WTC11 (cell line): Measurements from ENCODE around the gene SESN2. TPM values are rescaled to one million over a fixed set of nuclear protein-coding genes. Genes with fewer than 3 reads are reported as not detected.

Source experiments
- ATAC-seq: fragments of 200-7000 bp; cut with Tn5 transposase; 2 replicates; pipeline ENCODE4 v1.10.0; 2021; ENCODE audit warnings: mild to moderate bottlenecking, moderate library complexity
- CTCF ChIA-PET: fragments of 300-600 bp; sonication (Branson Sonifier 250); formaldehyde crosslinking; loops from one replicate; lab custom pipeline; 2021; ENCODE audit warnings: antibody characterized with exemption; lab: Charles Lee
- POLR2A ChIA-PET: fragments of 350-600 bp; sonication (Branson Sonifier 250); formaldehyde crosslinking; loops from one replicate; lab custom pipeline; 2021; ENCODE audit warnings: antibody characterized with exemption; lab: Charles Lee
- DNase-seq: peaks from one replicate; pipeline ENCODE4 v3.0.0; 2021; ENCODE audit warnings: low spot score
- H3K27ac Mint-ChIP-seq: 2 replicates; pipeline ENCODE4 v1.8.0; 2021; ENCODE audit warnings: mixed read lengths
- H3K27me3 Mint-ChIP-seq: 2 replicates; pipeline ENCODE4 v1.8.0; 2021; ENCODE audit warnings: low read depth, mild to moderate bottlenecking, moderate library complexity, mixed read lengths
- H3K36me3 Mint-ChIP-seq: 2 replicates; pipeline ENCODE4 v1.8.0; 2021; ENCODE audit warnings: mixed read lengths
- H3K4me1 Mint-ChIP-seq: 2 replicates; pipeline ENCODE4 v1.8.0; 2022; ENCODE audit warnings: mixed read lengths
- H3K4me3 Mint-ChIP-seq: 2 replicates; pipeline ENCODE4 v1.8.0; 2021; ENCODE audit warnings: mild to moderate bottlenecking, moderate library complexity, mixed read lengths
- H3K9me3 Mint-ChIP-seq: 2 replicates; pipeline ENCODE4 v1.8.0; 2021; ENCODE audit warnings: mixed read lengths
- CREB1 ChIP-seq: sonication (generic); formaldehyde crosslinking; IDR thresholded peaks from 2 replicates; pipeline ENCODE4 v1.8.0; 2023; ENCODE audit warnings: mild to moderate bottlenecking, missing genetic modification reagents
- GABPB1 ChIP-seq: sonication (generic); formaldehyde crosslinking; IDR thresholded peaks from 2 replicates; pipeline ENCODE4 v1.8.1; 2023; ENCODE audit warnings: mild to moderate bottlenecking, missing genetic modification reagents
- GTF2I ChIP-seq: fragments of 250-450 bp; sonication (Bioruptor Pico); conservative IDR thresholded peaks from 2 replicates; pipeline ENCODE4 v1.4.0; 2021; ENCODE audit warnings: mild to moderate bottlenecking
- JAZF1 ChIP-seq: fragments of 250-450 bp; sonication (Bioruptor Pico); IDR thresholded peaks from 2 replicates; pipeline ENCODE4 v1.9.0; 2021; ENCODE audit warnings: moderate library complexity, mild to moderate bottlenecking, inconsistent platforms
- KAT7 ChIP-seq: sonication (generic); formaldehyde crosslinking; IDR thresholded peaks from 2 replicates; pipeline ENCODE4 v1.8.1; 2023; ENCODE audit warnings: missing genetic modification reagents, mild to moderate bottlenecking, borderline replicate concordance
- MXD4 ChIP-seq: fragments of 250-450 bp; sonication (Bioruptor Pico); IDR thresholded peaks from 2 replicates; pipeline ENCODE4 v1.8.0; 2021; ENCODE audit warnings: mild to moderate bottlenecking, moderate library complexity, borderline replicate concordance
- MYBL2 ChIP-seq: sonication (generic); formaldehyde crosslinking; IDR thresholded peaks from 2 replicates; pipeline ENCODE4 v1.8.1; 2023; ENCODE audit warnings: mild to moderate bottlenecking, moderate library complexity, missing genetic modification reagents
- NFATC4 ChIP-seq: fragments of 250-450 bp; sonication (Bioruptor Pico); IDR thresholded peaks from 2 replicates; pipeline ENCODE4 v1.9.0; 2021; ENCODE audit warnings: mild to moderate bottlenecking
- TCF7 ChIP-seq: sonication (generic); formaldehyde crosslinking; IDR thresholded peaks from 2 replicates; pipeline ENCODE4 v1.8.0; 2022; ENCODE audit warnings: mild to moderate bottlenecking, low read depth, missing genetic modification reagents, moderate library complexity
- TP53 ChIP-seq: sonication (generic); formaldehyde crosslinking; IDR thresholded peaks from 2 replicates; pipeline ENCODE4 v1.8.1; 2023; ENCODE audit warnings: mild to moderate bottlenecking, missing genetic modification reagents
- ZNF121 ChIP-seq: sonication (generic); formaldehyde crosslinking; IDR thresholded peaks from 2 replicates; pipeline ENCODE4 v1.8.0; 2023; ENCODE audit warnings: missing genetic modification reagents
- ZNF317 ChIP-seq: sonication (generic); formaldehyde crosslinking; IDR thresholded peaks from 2 replicates; pipeline ENCODE4 v1.8.1; 2023; ENCODE audit warnings: low read depth, mild to moderate bottlenecking, moderate library complexity, missing genetic modification reagents, borderline replicate concordance
- ZNF396 ChIP-seq: fragments of 250-450 bp; sonication (Bioruptor Pico); IDR thresholded peaks from 2 replicates; pipeline ENCODE4 v1.8.0; 2021; ENCODE audit warnings: mild to moderate bottlenecking, moderate library complexity, borderline replicate concordance
- total RNA-seq: library from RNA; stranded (reverse); gene quantifications from 3 replicates; pipeline ENCODE4 v1.2.3, GENCODE V29; 2021
- TF ChIP-seq, protein P1 (sequence below): sonication (generic); formaldehyde crosslinking; IDR thresholded peaks from 2 replicates; pipeline ENCODE4 v1.8.1; 2022; ENCODE audit warnings: low read depth, missing genetic modification reagents, borderline replicate concordance
- TF ChIP-seq, protein P2 (sequence below): fragments of 250-450 bp; sonication (Bioruptor Pico); IDR thresholded peaks from 2 replicates; pipeline ENCODE4 v2.1.2; 2022; ENCODE audit warnings: mild to moderate bottlenecking, moderate library complexity
- TF ChIP-seq, protein P3 (sequence below): fragments of 250-450 bp; sonication (Bioruptor Pico); conservative IDR thresholded peaks from 2 replicates; pipeline ENCODE4 v1.9.0; 2021; ENCODE audit warnings: mild to moderate bottlenecking
- TF ChIP-seq, protein P4 (sequence below): sonication (generic); formaldehyde crosslinking; IDR thresholded peaks from 2 replicates; pipeline ENCODE4 v1.8.1; 2023; ENCODE audit warnings: mild to moderate bottlenecking, missing genetic modification reagents, moderate library complexity
- TF ChIP-seq, protein P5 (sequence below): sonication (generic); formaldehyde crosslinking; IDR thresholded peaks from 2 replicates; pipeline ENCODE4 v1.8.0; 2022; ENCODE audit warnings: mild to moderate bottlenecking, missing genetic modification reagents

The SESN2 gene
- total RNA-seq, 1 experiment from 2014 or later, result 38.1 TPM

DNA sequence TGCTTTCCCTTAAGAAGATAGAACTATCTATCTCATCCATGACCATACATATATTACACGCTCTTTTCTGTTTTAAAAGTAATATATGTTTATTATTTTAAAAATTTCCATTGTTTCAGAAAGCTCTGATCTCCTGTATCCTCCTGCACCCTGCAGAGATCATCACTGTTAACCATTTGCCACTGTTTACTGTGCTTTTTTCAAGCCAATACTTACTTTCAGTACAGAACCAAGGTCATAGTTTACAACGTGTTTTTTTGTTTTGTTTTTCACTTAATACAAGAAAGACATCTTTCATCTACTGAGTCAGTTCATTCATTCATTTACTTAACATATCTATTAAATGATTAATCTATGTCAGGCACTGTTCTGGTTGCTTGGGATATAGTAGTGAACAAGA, 10.2 kb downstream of the SESN2 start (continued):
- TF ChIP-seq, protein P1, sequence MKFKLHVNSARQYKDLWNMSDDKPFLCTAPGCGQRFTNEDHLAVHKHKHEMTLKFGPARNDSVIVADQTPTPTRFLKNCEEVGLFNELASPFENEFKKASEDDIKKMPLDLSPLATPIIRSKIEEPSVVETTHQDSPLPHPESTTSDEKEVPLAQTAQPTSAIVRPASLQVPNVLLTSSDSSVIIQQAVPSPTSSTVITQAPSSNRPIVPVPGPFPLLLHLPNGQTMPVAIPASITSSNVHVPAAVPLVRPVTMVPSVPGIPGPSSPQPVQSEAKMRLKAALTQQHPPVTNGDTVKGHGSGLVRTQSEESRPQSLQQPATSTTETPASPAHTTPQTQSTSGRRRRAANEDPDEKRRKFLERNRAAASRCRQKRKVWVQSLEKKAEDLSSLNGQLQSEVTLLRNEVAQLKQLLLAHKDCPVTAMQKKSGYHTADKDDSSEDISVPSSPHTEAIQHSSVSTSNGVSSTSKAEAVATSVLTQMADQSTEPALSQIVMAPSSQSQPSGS (CRISPR knock-in tag), result no peak
- TF ChIP-seq TP53 (CRISPR knock-in tag) (no peak), ZNF121 (CRISPR knock-in tag) (no peak), GTF2I (no peak)
- TF ChIP-seq, protein P2, sequence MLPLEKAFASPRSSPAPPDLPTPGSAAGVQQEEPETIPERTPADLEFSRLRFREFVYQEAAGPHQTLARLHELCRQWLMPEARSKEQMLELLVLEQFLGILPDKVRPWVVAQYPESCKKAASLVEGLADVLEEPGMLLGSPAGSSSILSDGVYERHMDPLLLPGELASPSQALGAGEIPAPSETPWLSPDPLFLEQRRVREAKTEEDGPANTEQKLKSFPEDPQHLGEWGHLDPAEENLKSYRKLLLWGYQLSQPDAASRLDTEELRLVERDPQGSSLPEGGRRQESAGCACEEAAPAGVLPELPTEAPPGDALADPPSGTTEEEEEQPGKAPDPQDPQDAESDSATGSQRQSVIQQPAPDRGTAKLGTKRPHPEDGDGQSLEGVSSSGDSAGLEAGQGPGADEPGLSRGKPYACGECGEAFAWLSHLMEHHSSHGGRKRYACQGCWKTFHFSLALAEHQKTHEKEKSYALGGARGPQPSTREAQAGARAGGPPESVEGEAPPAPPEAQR (CRISPR knock-in tag), result no peak

DNA sequence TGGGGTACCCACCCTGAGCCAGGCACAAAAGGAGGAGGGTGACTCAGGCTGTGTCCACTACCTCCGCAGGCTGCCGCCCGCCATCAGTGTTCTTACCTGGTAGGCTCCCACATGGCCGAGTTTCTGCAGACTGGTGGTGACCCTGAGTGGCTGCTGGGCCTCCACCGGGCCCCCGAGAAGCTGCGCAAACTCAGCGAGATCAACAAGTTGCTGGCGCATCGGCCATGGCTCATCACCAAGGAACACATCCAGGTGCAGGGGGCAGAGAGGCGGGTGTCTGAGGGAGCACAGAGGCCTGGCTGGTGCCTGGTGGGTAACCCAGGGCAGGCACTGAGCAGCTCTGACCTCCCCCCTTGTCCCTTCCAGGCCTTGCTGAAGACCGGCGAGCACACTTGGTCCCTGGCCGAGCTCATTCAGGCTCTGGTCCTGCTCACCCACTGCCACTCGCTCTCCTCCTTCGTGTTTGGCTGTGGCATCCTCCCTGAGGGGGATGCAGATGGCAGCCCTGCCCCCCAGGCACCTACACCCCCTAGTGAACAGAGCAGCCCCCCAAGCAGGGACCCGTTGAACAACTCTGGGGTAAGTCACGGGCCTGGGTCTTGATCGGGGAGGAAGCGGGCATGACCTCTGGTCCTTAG, 13.0 kb downstream of the SESN2 start:
- Mint-ChIP-seq H3K27ac (no peak overlapping the region), H3K4me3 (no peak overlapping the region)
- POLR2A ChIA-PET, result interaction anchor here (1.2 to 1.9 kb wide), 2 partner anchors 9 to 23 kb away, joined by 3 to 6 read pairs; no protein-coding TSS in a partner anchor

DNA sequence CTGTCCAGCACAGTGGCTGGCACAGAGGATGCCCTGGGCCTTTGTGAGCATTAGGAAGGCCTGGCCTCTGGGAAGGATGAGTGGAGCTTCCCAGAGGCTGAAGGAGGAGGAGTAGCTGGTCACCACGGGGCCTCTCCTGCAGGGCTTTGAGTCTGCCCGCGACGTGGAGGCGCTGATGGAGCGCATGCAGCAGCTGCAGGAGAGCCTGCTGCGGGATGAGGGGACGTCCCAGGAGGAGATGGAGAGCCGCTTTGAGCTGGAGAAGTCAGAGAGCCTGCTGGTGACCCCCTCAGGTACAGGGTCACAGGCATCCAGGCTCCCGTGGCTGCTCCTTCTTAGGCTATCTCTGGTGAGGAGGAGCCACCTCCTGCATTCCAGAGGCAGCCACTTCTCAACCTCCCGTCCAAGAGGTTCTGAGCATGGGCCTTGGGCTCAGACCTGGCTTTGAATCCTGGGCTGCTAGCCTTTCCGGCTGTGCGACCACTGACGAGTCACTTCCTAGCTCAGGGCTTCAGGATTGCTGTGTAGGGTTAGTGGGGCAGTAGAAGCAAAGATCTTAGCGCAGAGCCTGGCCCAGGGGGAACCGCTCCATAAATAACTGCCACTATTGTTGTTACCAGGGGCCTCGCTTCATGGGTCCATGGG, 14.0 kb downstream of the SESN2 start:
- Mint-ChIP-seq H3K9me3 (no peaks in the 10 kb centered on the region), H3K36me3 (peaks cover 55% of the 10 kb centered on the region), H3K4me3 (no peak overlapping the region), H3K27ac (no peak overlapping the region; the same call in 1 of the 2 replicates), H3K4me1 (no peaks in the 10 kb centered on the region), H3K27me3 (no peaks in the 10 kb centered on the region)
- DNase-seq (no peak), ATAC-seq (no peak)
- TF ChIP-seq, protein P3, sequence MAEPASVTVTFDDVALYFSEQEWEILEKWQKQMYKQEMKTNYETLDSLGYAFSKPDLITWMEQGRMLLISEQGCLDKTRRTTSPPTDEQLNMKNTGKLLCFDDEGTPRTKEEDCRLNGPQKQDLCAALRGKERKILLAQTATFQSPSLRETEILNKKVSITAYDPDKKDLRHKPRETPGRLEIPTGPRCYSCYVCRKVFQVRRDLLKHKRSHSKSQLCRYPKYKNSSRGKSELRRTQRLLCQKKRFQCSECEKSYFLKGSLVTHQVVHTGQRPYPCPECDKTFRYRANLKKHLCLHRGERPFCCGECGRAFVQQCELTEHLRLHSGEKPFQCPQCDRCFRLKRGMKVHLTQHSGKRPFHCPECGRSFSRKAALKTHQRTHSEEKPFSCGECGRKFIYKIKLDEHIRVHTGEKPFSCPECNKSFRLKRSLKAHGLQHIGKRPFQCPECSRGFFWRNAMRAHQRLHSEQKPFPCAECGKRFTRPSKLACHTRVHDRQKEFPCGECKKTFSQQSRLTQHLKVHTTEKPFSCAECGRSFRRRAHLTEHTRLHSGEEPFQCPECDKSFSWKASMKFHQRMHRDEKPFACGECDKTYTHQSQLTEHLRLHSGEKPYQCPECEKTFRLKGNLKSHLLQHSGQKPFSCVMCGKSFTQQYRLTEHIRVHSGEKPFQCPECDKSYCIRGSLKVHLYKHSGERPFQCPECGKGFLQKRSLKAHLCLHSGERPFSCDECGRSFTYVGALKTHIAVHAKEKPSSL, result no peak
- TF ChIP-seq KAT7 (CRISPR knock-in tag) (no peak), CREB1 (CRISPR knock-in tag) (no peak), MYBL2 (no peak), JAZF1 (no peak), MXD4 (CRISPR knock-in tag) (no peak), TP53 (CRISPR knock-in tag) (no peak), ZNF396 (CRISPR knock-in tag) (no peak), GABPB1 (no peak), TCF7 (CRISPR knock-in tag) (no peak)
- TF ChIP-seq, protein P4, sequence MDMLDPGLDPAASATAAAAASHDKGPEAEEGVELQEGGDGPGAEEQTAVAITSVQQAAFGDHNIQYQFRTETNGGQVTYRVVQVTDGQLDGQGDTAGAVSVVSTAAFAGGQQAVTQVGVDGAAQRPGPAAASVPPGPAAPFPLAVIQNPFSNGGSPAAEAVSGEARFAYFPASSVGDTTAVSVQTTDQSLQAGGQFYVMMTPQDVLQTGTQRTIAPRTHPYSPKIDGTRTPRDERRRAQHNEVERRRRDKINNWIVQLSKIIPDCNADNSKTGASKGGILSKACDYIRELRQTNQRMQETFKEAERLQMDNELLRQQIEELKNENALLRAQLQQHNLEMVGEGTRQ (CRISPR knock-in tag), result no peak
- CTCF ChIA-PET, result no interaction called here
- POLR2A ChIA-PET, result interaction anchor here (0.5 to 1.9 kb wide), 5 partner anchors 10 to 300 kb away, joined by 3 to 6 read pairs (median 3); no protein-coding TSS in a partner anchor

More for the DNA sequence above, 13.0 kb downstream of the SESN2 start:
- CTCF ChIA-PET, result interaction anchor here (0.8 kb wide), 1 partner anchor 24 kb away, joined by 3 read pairs; no protein-coding TSS in a partner anchor
- TF ChIP-seq, protein P5, sequence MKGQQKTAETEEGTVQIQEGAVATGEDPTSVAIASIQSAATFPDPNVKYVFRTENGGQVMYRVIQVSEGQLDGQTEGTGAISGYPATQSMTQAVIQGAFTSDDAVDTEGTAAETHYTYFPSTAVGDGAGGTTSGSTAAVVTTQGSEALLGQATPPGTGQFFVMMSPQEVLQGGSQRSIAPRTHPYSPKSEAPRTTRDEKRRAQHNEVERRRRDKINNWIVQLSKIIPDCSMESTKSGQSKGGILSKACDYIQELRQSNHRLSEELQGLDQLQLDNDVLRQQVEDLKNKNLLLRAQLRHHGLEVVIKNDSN (CRISPR knock-in tag), result no peak
- no peak for TF ChIP-seq NFATC4
- TF ChIP-seq ZNF317 (CRISPR knock-in tag), result no peak
- H3K36me3 Mint-ChIP-seq, result peaks cover 46% of the 10 kb centered on the region
- H3K4me1 Mint-ChIP-seq, result 0 out of 2 replicates have a peak, but pooled peaks cover 5% of the 10 kb centered on the region
- H3K9me3 Mint-ChIP-seq, result no peaks in the 10 kb centered on the region
- DNase-seq (no peak), ATAC-seq (no peak)
- no peaks in the 10 kb centered on the region for H3K27me3 Mint-ChIP-seq
